Amniotic epithelial cell (primary cell): ENCODE data around the gene PTRH1.

Source experiments
- DNase-seq: peaks from one replicate; pipeline ENCODE4 v3.0.0-alpha.2; 2010; ENCODE audit warnings: low read depth

PTRH1 gene

GRCh38 chr9:127720031-127720864 lies 4.8 kb upstream of the PTRH1 start:
- DNase-seq: no peak

GRCh38 chr9:127717766-127718165 lies 2.3 kb upstream of the PTRH1 start:
- DNase-seq: no peak

- DNase-seq: no peak
These were observed 949 bp upstream of the PTRH1 start for GRCh38 chr9:127716412-127716811.

GRCh38 chr9:127714951-127715469 lies 453 bp downstream of the PTRH1 start:
- no peak for DNase-seq

GRCh38 chr9:127714020-127714750 lies 1.3 kb downstream of the PTRH1 start:
- no peak for DNase-seq

GRCh38 chr9:127712867-127713266 lies 2.6 kb downstream of the PTRH1 start:
- no peak for DNase-seq

- no peak for DNase-seq
These were observed 3.1 kb downstream of the PTRH1 start for GRCh38 chr9:127712371-127712770.

GRCh38 chr9:127711831-127712274 lies 3.6 kb downstream of the PTRH1 start:
- DNase-seq: no peak

GRCh38 chr9:127711226-127711701 lies 4.2 kb downstream of the PTRH1 start:
- no peak for DNase-seq

- DNase-seq: no peak
These were observed 5.2 kb downstream of the PTRH1 start for GRCh38 chr9:127710204-127710783.

- DNase-seq: no peak
These were observed 6.4 kb downstream of the PTRH1 start for GRCh38 chr9:127708952-127709587.

GRCh38 chr9:127707766-127708165 lies 7.7 kb downstream of the PTRH1 start:
- DNase-seq: no peak

- DNase-seq: no peak
These were observed 8.6 kb downstream of the PTRH1 start, which contains the start of gene CFAP157 for GRCh38 chr9:127706836-127707241. Gene CFAP157, plus strand, starts transcription at chr9:127706988. Its CDS starts 44 bp downstream, at chr9:127707032.

GRCh38 chr9:127705577-127706379 lies 9.7 kb downstream of the PTRH1 start:
- no peak for DNase-seq

- DNase-seq: no peak
These were observed 12.0 kb downstream of the PTRH1 start for GRCh38 chr9:127703289-127703946.

GRCh38 chr9:127700594-127701255 lies 14.7 kb downstream of the PTRH1 start:
- DNase-seq: no peak

- no peak for DNase-seq
These were observed 15.3 kb downstream of the PTRH1 start for GRCh38 chr9:127700140-127700539.

- peak; percentile 96 for DNase-seq
These were observed 16.3 kb downstream of the PTRH1 start for GRCh38 chr9:127698985-127699670.

GRCh38 chr9:127698386-127698785 lies 17.1 kb downstream of the PTRH1 start:
- no peak for DNase-seq
